HG03135 (cell line): ENCODE data around the gene ARHGAP26.

Experiments
- ATAC-seq: cut with Tn5 transposase; IDR thresholded peaks from one replicate; pipeline ENCODE4 v1.9.1; 2021; ENCODE audit warnings: mild to moderate bottlenecking, moderate library complexity; ENCODE audit not compliant: unreplicated experiment

ARHGAP26 gene

DNA sequence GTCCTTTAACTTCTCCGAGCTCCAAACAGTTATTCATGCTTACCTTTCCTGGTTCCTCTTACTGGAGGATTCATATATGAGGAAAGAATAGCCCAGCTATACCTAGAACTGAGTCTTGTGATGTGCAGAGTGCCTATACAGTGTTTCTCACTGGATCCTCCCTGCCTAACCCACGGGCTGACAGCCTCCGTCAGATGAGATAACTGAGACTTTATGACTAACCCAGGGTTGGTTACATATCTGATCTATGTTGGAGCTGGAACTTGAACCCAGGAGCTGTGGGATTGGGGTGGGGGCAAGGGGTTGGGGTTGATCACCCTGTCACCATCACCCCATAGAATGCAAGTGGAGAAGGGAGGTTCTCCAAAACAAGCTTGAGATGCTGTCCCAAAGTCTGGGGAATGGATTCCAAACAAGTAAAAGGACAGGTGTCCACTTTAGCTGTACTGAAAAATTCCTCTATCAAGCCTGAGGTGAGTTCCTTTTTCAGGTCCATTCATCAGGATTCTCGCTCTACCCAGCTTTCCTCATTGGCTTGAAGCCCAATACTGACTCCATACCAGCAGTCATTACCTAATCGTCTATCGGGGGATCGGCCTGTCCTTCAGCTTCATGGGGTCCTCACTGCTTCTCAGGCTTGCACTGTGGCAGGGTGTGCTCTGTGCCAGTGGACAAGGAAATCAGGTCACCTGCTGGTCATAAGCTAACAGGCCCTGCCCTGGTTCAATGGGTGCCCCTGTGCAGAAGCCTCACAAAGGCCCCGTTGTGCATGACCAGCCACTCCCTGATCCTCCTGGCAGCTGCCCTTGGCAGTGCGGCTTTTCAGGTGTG lies 100.6 kb downstream of the ARHGAP26 start:
- no peak for ATAC-seq

DNA sequence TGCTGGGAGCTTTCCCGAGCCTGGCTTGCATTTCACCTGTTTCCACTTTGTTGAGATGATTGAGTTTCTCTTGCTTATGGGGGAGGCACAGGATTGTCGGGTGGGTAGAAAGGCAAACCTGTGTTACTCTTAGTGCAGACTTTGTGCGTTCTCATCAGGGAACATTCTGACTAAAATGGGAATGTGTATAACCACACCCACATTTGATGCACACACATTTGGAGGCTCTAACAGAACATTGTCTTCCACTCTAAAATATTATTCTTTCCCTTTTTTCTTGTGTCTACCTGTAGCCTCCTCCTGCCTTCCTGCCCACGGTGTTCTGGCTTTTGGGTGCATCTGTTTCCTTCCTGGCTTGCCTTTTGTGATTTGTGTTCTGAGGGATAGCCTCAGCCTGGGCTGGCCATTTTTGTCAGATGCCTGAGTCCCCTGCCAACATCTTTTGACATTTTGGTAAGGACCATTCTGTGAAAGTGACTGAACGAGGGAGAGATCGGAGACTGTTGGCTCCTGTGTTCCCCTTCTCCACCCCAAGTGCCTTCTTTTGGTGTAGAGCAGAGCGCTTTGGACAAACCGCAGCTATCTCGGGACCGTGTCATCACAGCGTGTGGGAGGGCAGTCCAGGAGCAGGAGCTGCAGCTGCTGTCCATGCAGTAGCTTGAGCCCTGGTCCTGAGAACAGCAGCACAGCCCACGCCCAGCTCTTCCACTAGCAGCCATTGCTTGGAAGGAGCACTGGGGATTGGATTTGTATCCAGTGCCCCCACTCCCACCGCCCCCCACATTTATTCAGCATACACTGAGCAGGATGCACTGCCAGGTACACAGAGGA lies 101.4 kb downstream of the ARHGAP26 start:
- ATAC-seq, result no peak

- ATAC-seq, result no peak
Measured at GRCh38 chr5:142872217-142872616, 102.0 kb downstream of the ARHGAP26 start.

DNA sequence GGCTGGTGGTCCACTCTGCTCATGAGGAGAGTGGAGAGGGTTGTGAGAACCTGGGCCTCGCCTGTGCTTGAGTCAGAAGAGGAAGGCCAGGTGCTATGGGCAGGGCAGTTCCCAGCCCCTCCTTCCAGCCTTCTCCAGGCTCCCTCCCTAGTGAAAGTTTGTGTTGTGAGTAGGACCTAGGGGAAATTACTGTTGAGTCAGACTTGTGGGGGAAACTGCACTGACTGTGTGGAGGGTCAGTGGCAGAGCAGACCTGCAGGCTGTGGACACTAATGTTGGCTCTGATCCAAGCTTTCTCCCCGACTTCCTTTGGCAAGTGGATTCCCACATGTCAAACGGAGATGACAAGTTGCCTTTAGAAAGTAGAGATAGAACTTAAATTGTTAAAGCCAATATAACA lies 102.6 kb downstream of the ARHGAP26 start:
- no peak for ATAC-seq

GRCh38 chr5:142873831-142874230 lies 103.7 kb downstream of the ARHGAP26 start:
- no peak for ATAC-seq

- no peak for ATAC-seq
Measured at GRCh38 chr5:142874540-142874939, 104.4 kb downstream of the ARHGAP26 start.

GRCh38 chr5:142875936-142876335 lies 105.8 kb downstream of the ARHGAP26 start:
- ATAC-seq, result no peak

DNA sequence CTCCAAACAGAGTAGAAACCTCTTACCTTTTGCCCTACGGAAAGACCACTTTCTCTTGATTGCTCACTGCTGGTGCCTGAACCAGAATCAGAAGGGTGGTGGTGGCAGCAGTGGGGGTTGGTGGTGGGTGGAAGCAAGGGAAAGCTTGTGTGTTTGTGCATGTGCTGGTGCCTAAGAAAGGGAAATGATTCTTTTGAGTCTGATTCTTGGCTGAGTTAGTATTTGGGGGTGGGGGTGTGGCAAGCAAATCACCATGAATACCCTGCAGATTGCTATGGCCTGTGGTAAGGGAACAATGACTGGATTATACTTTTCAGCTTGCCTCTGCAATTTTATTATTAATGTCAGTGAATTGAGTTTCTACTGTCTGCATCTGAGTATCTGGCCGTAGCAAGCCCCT lies 106.6 kb downstream of the ARHGAP26 start:
- no peak for ATAC-seq

DNA sequence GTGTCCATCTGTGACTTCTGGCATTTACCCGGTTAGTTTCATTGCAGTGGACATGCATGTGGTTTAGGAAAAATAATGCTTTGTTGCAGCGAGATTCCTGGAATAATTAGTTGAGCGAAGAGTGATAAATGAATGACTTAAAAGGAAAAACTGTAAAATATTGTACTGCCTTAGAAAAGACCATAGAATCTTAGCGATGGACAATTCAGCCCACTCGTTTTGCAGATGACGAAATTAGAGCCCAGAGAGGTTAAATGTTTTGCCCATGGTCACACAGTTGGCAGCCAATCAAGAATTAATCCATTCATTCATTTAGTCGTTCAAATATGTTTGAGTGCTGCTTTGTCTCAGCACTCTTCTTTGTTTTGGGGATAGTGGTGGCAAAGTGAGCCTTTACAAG lies 107.9 kb downstream of the ARHGAP26 start:
- no peak for ATAC-seq

DNA sequence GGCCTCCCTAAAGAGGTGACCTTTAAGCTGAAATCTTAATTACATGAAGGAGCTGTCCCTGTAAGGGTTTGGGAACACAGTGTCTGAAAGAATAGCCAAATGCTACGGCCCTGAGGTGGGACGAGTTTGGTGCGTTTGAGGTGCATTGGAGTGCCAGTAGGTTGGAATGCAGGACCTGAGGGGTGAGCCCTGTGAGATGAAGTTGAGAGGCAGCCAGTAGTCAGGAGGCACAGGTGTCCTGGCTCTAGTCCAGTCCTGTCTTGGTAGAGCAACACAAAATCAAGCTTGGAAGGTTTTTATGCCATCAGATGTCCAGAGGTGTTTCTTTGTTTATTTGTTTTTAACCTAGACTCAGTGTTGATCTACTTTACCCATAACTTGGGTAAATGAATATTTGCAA lies 108.5 kb downstream of the ARHGAP26 start:
- ATAC-seq, result no peak

DNA sequence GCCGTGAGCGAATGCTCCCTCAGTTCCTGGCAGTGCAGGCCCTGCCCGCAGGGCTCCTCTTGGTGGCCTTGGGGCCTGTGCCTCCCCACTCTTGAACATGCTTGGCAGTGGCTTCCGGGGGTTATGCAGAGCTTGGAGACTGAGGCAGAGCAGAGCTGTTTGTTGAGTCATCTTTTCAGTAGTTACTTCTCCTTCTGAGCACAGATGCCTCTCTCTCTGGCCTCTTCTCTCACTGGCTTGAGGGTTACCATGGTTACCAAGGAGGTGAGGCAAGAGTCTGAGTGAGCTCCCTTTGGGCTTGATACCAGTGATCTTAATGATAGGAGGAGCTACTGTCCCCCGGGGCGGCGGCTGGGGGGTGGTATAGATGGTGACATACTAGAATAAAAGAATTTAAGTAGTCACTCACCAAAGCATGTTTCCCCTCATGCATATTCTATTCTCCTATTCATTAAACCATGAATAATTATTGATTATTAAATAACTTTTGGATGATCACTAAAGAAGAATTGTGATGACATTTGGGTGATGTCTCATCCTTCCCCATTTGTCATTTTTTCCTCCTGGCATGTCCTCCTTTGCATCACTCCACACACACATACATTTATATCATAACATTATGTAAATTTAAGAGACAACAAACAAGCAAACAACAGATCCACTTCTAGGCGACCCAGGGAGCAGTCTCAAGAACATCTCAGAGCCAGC lies 111.1 kb downstream of the ARHGAP26 start:
- peak; percentile 59 for ATAC-seq

- no peak for ATAC-seq
Measured at GRCh38 chr5:142881784-142882126, 111.6 kb downstream of the ARHGAP26 start.

DNA sequence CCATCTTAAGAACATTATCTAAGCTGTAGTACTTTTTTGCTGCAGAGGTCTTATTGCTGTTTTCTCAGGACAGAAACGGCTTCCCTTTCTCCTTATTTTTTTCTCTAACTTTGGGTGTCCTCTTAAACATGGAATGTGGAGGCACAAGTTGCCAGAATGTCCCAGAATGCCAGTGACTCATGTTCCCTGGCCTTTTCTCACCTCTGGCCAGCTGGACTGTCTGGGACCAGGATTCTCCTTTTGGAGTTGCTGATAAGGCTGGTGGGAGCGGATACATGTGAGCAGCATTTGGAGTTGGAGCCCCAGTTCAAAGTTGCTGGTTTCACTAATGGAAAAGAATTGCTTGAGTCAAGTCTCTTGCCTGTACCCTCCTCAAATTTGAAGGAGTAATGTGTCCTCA lies 112.8 kb downstream of the ARHGAP26 start:
- ATAC-seq, result no peak

- ATAC-seq, result no peak
Measured at GRCh38 chr5:142883438-142883837, 113.3 kb downstream of the ARHGAP26 start.

DNA sequence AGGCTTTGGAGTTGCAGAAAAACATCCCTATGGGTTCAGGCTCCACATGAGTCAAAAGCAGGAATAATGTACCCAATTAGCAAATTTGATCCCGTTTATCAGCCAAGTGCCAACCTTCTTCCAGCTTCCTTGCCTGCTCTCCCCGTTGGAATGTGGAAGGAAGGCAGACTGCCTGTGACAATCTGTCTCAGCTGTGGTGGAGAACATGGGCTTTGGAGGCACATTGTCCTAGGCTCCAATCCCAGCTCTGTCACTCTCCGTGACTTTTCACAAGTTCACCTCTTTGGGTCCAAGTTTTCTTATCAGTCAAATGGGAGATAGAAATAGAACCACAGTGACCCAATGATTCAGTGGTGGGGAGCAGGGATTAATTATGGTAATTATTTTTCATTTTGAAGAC lies 113.9 kb downstream of the ARHGAP26 start:
- no peak for ATAC-seq

- ATAC-seq, result no peak
Measured at GRCh38 chr5:142886211-142886610, 116.0 kb downstream of the ARHGAP26 start.

DNA sequence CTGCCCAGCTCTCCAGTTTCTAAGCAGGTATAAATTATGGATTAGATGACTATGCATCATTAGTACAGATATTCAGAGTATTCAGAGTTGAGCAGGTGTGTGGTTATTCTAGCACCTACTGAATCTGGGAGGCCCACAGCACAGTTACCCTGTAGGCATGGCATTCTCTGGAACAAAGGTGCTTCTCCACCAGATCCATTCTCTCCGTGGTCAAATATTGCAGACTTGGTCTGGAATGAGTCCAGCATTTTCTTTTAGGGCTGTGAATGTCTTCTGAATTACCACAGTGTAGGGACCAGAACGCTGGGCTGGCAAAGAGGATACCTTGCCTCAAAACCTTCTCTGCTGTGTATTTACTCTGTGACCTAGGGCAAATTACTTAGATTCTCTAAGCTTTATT lies 116.8 kb downstream of the ARHGAP26 start:
- ATAC-seq, result no peak

DNA sequence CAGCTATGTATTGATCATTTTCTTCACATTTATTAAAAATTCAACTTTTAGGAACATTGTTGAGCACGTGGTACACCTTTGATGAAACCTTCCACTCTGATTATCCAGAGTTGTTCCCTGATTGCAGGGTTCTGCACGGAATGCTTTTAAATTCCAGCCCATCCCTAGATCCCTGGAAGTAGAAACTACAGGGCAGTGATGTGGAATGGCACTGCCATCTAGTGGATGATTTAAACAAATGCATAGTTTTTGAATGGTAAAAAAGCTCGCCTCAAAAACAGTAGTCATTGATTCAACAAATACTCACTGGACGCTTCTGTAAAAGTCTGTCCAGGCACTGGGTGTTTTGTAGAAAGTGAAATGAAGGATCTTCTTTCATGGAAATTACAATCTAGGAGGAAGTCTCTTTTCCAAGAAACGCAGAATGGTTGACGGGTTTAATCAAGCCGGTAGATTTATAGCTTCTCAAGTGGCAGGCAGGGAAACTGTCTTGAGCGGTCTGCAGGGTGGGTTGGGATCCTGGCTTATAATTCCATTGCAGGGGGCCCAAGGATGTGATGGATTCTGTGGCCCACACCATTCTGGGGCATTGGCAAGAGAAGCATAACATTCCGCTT lies 118.4 kb downstream of the ARHGAP26 start:
- no peak for ATAC-seq

DNA sequence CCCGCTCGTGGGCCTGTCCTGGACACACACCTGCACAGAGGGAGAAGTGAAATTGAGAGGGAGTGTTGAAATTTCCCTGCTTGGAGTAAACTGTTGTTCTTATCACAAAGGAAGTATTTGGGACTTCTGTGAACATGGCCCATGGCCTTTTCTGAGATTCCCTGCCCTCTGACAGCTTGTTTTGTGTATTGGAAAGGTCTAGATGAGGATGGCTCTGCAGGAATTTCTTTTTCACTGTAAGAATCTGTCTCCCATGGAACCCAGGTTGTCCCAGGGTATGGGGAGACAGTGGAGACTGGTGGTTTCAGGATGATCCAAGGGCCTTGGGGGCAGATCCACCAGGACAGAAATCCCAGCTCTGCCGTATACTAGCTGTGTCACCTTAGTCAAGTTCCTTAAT lies 121.8 kb downstream of the ARHGAP26 start:
- no peak for ATAC-seq

- ATAC-seq, result no peak
Measured at GRCh38 chr5:142894315-142894714, 124.1 kb downstream of the ARHGAP26 start.

DNA sequence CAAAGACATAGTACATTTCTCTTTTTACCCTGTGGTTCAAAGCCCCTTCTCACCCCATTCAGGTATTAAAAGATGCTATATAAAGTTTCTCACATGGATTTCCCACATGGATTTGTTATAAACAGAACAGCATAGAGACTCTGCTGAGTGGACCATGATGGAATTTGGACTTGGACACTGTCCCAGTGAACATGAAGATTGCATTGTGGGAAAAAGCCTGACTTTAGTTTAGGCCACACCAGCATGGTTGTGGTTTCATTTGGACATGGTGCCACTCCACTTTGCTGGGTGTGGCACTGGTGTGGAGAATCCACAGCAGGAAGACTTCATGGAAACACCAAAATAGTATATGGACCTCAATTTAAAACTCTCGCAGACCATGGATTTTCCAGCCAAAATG lies 124.6 kb downstream of the ARHGAP26 start:
- no peak for ATAC-seq
